Endothelial cell of umbilical vein (primary cell): ENCODE results near the gene MMRN2. TPM values are rescaled to one million over a fixed set of nuclear protein-coding genes. Genes with fewer than 3 reads are reported as not detected.
A peak's percentile ranks its signal among the peaks of the same experiment; 100 is the strongest.

ENCODE experiments used
- BruUV-seq: library from RNA; stranded (reverse); fragments of 400-500 nt; replicated peaks from 2 replicates; lab custom pipeline; 2021; lab: Mats Ljungman, UMichigan
- CTCF ChIA-PET: fragments of 300-600, 350-600 bp; sonication (Branson Sonifier 250); formaldehyde crosslinking; loops from one replicate; lab custom pipeline; 2021; ENCODE audit warnings: antibody characterized with exemption, inconsistent platforms; lab: Charles Lee
- POLR2A ChIA-PET: fragments of 300-600, 350-600 bp; sonication (Branson Sonifier 250); formaldehyde crosslinking; loops from one replicate; lab custom pipeline; 2021; ENCODE audit warnings: antibody characterized with exemption, inconsistent platforms; lab: Charles Lee
- DNase-seq: peaks from one replicate; pipeline ENCODE4 v3.0.0-alpha.2; 2011; ENCODE audit warnings: low read depth, low spot score
- FAIRE-seq: peaks from 2 replicates; lab custom pipeline; 2011; peaks lifted over from hg19 to GRCh38; lab: Jason Lieb, UNC
- H2AFZ ChIP-seq: 2 replicates; pipeline ENCODE4 v1.6.0; 2012; ENCODE audit warnings: low read depth, low read length, control low read depth, inconsistent platforms
- H3K27ac ChIP-seq: 2 replicates; pipeline ENCODE4 v1.5.1; 2011; ENCODE audit warnings: low read depth, mild to moderate bottlenecking, control low read depth, low read length, moderate library complexity; ENCODE audit not compliant: insufficient read depth
- H3K27me3 ChIP-seq, 2 experiments: 2 replicates each; pipeline versions ENCODE4 v1.6.0 to v1.6.1; 2011; ENCODE audit warnings: low read length in 2 of 2, mixed read lengths in 1 of 2; ENCODE audit not compliant: control insufficient read depth in 2 of 2, insufficient read depth in 2 of 2
- H3K36me3 ChIP-seq, 2 experiments: 2 replicates in 1 of 2; 3 replicates in 1 of 2; pipeline ENCODE4 v1.5.1; 2011; ENCODE audit warnings: low read length in 2 of 2, mild to moderate bottlenecking in 1 of 2, moderate library complexity in 1 of 2; ENCODE audit not compliant: control insufficient read depth in 2 of 2, insufficient read depth in 2 of 2; ENCODE audit errors: extremely low read depth in 1 of 2
- H3K4me1 ChIP-seq: 3 replicates; pipeline ENCODE4 v1.5.1; 2011; ENCODE audit warnings: mild to moderate bottlenecking, low read length; ENCODE audit not compliant: control insufficient read depth, insufficient read depth; ENCODE audit errors: extremely low read depth
- H3K4me2 ChIP-seq: 2 replicates; pipeline ENCODE4 v1.6.1; 2011; ENCODE audit warnings: low read length, control low read depth, mixed read lengths; ENCODE audit not compliant: insufficient read depth
- H3K4me3 ChIP-seq, 3 experiments: fragments of 200-600 bp in 1 of 3; sonication (generic), shearing (Covaris generic) in 1 of 3; replicated peaks in 1 of 3; 2 replicates each; pipeline ENCODE4 v1.5.1; 2011 to 2016; ENCODE audit warnings: control low read depth in 3 of 3, low read length in 3 of 3, mild to moderate bottlenecking in 2 of 3, inconsistent platforms in 1 of 3, low read depth in 1 of 3, moderate library complexity in 1 of 3; ENCODE audit not compliant: insufficient read depth in 1 of 3
- H3K79me2 ChIP-seq: 2 replicates; pipeline ENCODE4 v1.6.0; 2012; ENCODE audit warnings: low read length, inconsistent platforms; ENCODE audit not compliant: control insufficient read depth, insufficient read depth
- H3K9ac ChIP-seq: replicated peaks from 2 replicates; pipeline ENCODE3; 2011; ENCODE audit warnings: low read length, control low read depth; ENCODE audit not compliant: insufficient read depth; ENCODE audit errors: extremely low read depth
- H3K9me1 ChIP-seq: replicated peaks from 3 replicates; pipeline ENCODE4 v1.6.0; 2011; ENCODE audit warnings: mild to moderate bottlenecking, low read length; ENCODE audit not compliant: control insufficient read depth, insufficient read depth; ENCODE audit errors: extremely low read depth
- H3K9me3 ChIP-seq: replicated peaks from 2 replicates; pipeline ENCODE4 v1.5.1; 2012; ENCODE audit warnings: low read length, inconsistent platforms; ENCODE audit not compliant: control insufficient read depth, insufficient read depth
- H4K20me1 ChIP-seq: replicated peaks from 2 replicates; pipeline ENCODE3; 2011; ENCODE audit warnings: mild to moderate bottlenecking, low read length; ENCODE audit not compliant: control insufficient read depth, insufficient read depth; ENCODE audit errors: extremely low read depth
- FOS ChIP-seq: IDR thresholded peaks from 2 replicates; pipeline ENCODE4 v1.6.1; 2011; ENCODE audit warnings: mild to moderate bottlenecking, low read length, moderate library complexity, borderline replicate concordance; ENCODE audit not compliant: insufficient read depth
- JUN ChIP-seq: IDR thresholded peaks from 2 replicates; pipeline ENCODE4 v1.6.1; 2011; ENCODE audit warnings: borderline replicate concordance, low read depth; ENCODE audit not compliant: insufficient read length, insufficient read depth
- dilution Hi-C: fragments of 300-500 bp; cut with MboI; formaldehyde crosslinking; loops from one replicate; pipeline ENCODE4 v1.15.0; 2019; ENCODE audit warnings: low sequenced_read_pairs; ENCODE audit not compliant: extremely low pct_ligation_motif_present
- intact Hi-C: fragments of 100-400 bp; cut with micrococcal nuclease; formaldehyde crosslinking; loops from one replicate; pipeline ENCODE4 v1.10.0; 2022
- polyA plus RNA-seq, 4 experiments: library from polyadenylated mRNA; depleted of rRNA in 3 of 4; stranded (reverse) in 3 of 4; unstranded in 1 of 4; fragments of >200 nt; gene quantifications; 2 replicates each; pipeline versions ENCODE4 v1.2.1 to v1.2.3, GENCODE V29; 2011 to 2012; ENCODE audit warnings: missing spikeins in 1 of 4
- small RNA-seq: library from RNA; depleted of rRNA; stranded (forward); fragments of <200 nt; gene quantifications from one replicate; pipeline ENCODE3, GENCODE V24; 2012; ENCODE audit warnings: low replicate concordance, low read depth; ENCODE audit not compliant: insufficient read depth, insufficient read length
- total RNA-seq: library from RNA; stranded (reverse); gene quantifications from 2 replicates; pipeline ENCODE4 v1.2.3, GENCODE V29; 2021
- TF ChIP-seq, protein P1 (sequence below): IDR thresholded peaks from 2 replicates; pipeline ENCODE4 v1.6.1; 2011; ENCODE audit not compliant: insufficient read depth, insufficient read length

Gene MMRN2
- total and polyA plus RNA-seq, 2 donors (not counting 3 experiments of a cell fraction or from before 2014, with no cell fraction given) = 154 to 169 TPM

DNA sequence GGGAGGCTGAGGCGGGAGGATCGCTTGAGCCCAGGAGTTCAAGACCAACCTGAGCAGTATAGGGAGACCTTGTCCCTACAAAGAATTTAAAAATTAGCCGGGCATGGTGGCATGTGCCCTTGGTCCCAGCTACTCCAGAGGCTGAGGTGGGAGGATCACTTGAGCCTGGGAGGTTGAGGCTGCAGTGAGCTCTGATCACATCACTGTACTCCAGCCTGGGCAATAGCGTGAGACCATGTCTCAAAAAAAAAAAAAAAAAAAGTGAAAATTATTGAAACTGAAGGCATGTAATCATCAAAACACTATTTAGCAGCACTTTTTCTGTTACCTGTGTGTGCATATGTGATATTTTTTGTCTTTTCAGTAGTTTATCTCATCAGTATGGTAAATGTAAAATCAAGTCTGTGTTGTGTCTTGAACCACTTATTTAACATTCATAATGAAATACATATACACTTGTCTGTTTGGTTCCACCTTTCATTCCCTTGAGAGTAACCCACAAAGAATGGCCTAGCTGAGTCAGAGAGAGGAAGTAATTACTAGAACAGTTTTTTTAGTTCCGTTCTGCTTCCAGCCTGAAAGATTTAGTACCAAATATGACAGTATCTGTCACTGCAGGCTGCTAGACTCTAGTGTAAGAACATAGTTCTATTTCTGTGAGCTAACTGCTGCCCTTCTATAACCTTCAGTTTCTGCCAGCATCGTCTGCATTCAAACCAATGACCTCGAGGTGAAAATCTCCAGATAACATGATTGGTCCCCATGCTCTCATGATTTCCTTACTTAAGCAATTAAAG is 68.6 kb downstream of the MMRN2 start:
- H3K9me1 ChIP-seq = no peaks in the 10 kb centered on the region
- no peak overlapping the region for H2AFZ ChIP-seq
- H3K36me3 ChIP-seq = no peaks in the 10 kb centered on the region
- FAIRE-seq = peak; percentile 54
- peaks cover 18 to 24% of the 10 kb centered on the region in 2 experiments for H3K27me3 ChIP-seq
- no TSS peak for BruUV-seq
- H3K9ac ChIP-seq = no peak overlapping the region
- H3K9me3 ChIP-seq = no peaks in the 10 kb centered on the region
- H4K20me1 ChIP-seq = no peaks in the 10 kb centered on the region
- ChIA-PET POLR2A (no interaction called here), CTCF (interaction anchor here (0.7 to 3.4 kb wide), 4 partner anchors 11 to 196 kb away, joined by 3 to 14 read pairs (median 4); no protein-coding TSS in a partner anchor)
- intact Hi-C loops = loop anchor here (1.0 kb wide), 1 partner anchor 20 kb away; no protein-coding TSS in a partner anchor
- H3K4me3 ChIP-seq = no peak overlapping the region
- TF ChIP-seq, protein P1, sequence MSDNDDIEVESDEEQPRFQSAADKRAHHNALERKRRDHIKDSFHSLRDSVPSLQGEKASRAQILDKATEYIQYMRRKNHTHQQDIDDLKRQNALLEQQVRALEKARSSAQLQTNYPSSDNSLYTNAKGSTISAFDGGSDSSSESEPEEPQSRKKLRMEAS = no peak
- TF ChIP-seq JUN = peak; percentile 40
- TF ChIP-seq FOS = peak; percentile 75
- no peak overlapping the region for H3K4me2 ChIP-seq
- no peaks in the 10 kb centered on the region for H3K79me2 ChIP-seq
- dilution Hi-C loops = no loop called here
- DNase-seq = peak; percentile 51
- H3K4me1 ChIP-seq = no peaks in the 10 kb centered on the region
- no peak overlapping the region for H3K27ac ChIP-seq

Small RNA genes lying within 50 kb of the gene (small RNA-seq; reads per million reads assigned to genes)
- not detected for gene BMS1P3
- not detected for gene RNU1-19P

Other genes starting within 250 kb of the MMRN2 start
- not detected in 2 replicates for gene BMPR1A, start 201.0 kb downstream of the MMRN2 start, total RNA-seq
- not detected in 2 replicates for gene BMPR1A, start 201.0 kb downstream of the MMRN2 start, polyA plus RNA-seq
- 30.5 and 31.4 TPM in 2 replicates for gene SNCG, start 984 bp upstream of the MMRN2 start, total RNA-seq
- 50.6 and 60.8 TPM in 2 replicates for gene SNCG, start 984 bp upstream of the MMRN2 start, polyA plus RNA-seq
- 2.8 and 4.4 TPM in 2 replicates for gene ADIRF, start 10.9 kb upstream of the MMRN2 start, total RNA-seq
- gene ADIRF, start 10.9 kb upstream of the MMRN2 start, polyA plus RNA-seq = 3.7 and 10.9 TPM in 2 replicates
- gene FAM25A, start 62.7 kb upstream of the MMRN2 start, total RNA-seq = not detected in 2 replicates
- not detected in 2 replicates for gene FAM25A, start 62.7 kb upstream of the MMRN2 start, polyA plus RNA-seq
- 86.6 and 94.7 TPM in 2 replicates for gene GLUD1, start 137.2 kb upstream of the MMRN2 start, total RNA-seq
- 34.1 and 41.9 TPM in 2 replicates for gene GLUD1, start 137.2 kb upstream of the MMRN2 start, polyA plus RNA-seq
- gene SHLD2, start 137.6 kb upstream of the MMRN2 start, total RNA-seq = 19.2 and 22.4 TPM in 2 replicates
- gene SHLD2, start 137.6 kb upstream of the MMRN2 start, polyA plus RNA-seq = 4.8 and 6.1 TPM in 2 replicates